Rectal smooth muscle tissue (tissue), 1 donor: ENCODE measurements around the gene ZFYVE27.

ENCODE experiments used
- H3K27ac ChIP-seq: one replicate; pipeline ENCODE4 v1.7.0; 2013; ENCODE audit warnings: low read depth, low read length, inconsistent platforms
- H3K27me3 ChIP-seq: one replicate; pipeline ENCODE4 v1.7.0; 2013; ENCODE audit warnings: low read length; ENCODE audit not compliant: control insufficient read depth, insufficient read depth
- H3K36me3 ChIP-seq: one replicate; pipeline ENCODE4 v1.7.0; 2013; ENCODE audit warnings: low read length; ENCODE audit not compliant: control insufficient read depth, insufficient read depth
- H3K4me1 ChIP-seq: one replicate; pipeline ENCODE4 v1.7.0; 2013; ENCODE audit warnings: low read length; ENCODE audit not compliant: control insufficient read depth, insufficient read depth
- H3K4me3 ChIP-seq: one replicate; pipeline ENCODE4 v1.7.0; 2013; ENCODE audit warnings: low read length
- H3K9ac ChIP-seq: one replicate; pipeline ENCODE4 v1.7.0; 2013; ENCODE audit warnings: low read length

ZFYVE27 gene

GRCh38 chr10:97801422-97801821 lies 64.5 kb downstream of the ZFYVE27 start:
- Histone ChIP-seq H3K4me3 (no peak overlapping the region), H3K36me3 (no peaks in the 10 kb centered on the region), H3K27me3 (no peaks in the 10 kb centered on the region), H3K9ac (no peak overlapping the region), H3K27ac (no peak overlapping the region), H3K4me1 (no peaks in the 10 kb centered on the region)

DNA sequence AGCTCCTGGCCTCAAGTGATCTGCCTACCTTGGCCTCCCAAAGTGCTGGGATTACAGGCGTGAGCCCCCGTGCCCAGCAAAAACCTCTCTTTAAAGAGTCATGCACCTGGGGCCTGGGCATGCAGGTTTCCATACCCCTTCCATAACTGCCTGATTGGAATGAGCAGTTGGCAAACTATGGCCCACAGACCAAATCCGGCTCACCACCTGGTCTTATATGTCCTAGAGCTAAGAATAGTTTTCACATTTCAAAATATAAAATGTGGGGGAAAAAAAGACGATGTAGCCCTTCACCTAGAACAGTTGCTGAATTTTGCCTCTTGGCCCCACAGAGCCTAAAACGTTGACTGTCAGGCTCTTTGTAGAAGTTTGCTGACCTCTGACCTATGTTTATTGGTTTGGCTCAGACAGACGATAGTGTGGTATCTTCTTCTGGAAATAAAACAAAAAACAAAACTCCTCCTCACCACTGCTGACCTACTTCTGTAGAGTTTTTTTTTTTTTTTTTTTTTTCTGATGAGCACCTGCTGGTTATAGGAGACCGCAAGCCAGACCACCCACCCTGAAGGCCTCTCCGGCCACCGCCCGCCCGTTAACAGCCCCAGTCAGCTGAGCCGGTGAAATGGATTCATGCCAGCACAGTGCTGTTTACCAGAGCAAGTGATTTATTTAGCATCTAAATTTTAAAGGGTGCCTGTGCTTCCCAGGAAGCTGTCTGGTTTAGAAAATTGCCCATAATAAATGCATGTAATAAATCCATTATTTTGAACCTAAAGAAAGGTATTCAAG lies 68.4 kb downstream of the ZFYVE27 start:
- Histone ChIP-seq H3K27me3 (no peaks in the 10 kb centered on the region), H3K4me1 (no peaks in the 10 kb centered on the region), H3K36me3 (no peaks in the 10 kb centered on the region), H3K4me3 (no peak overlapping the region), H3K9ac (no peak overlapping the region), H3K27ac (no peak overlapping the region)

DNA sequence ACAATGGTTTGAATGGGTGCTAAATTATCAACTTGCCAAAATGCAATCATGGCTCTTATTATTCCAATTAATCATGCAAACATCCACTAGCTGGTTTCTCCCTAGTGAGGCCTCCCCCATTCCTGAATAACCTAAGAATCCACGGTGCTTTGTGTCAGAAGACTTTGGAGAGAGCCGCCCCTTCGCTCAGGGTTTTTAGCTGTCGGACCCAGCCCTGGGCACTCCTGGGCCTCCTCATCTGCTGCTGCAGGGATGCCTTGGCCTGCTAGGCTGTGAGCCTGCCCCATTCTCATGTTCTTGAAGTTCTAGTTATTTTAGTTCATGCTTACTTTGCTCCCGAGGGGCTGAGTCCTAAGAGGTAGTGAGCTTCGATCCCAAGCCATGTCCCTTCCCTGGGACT lies 69.0 kb downstream of the ZFYVE27 start:
- H3K4me3 ChIP-seq = no peak overlapping the region
- no peaks in the 10 kb centered on the region for H3K36me3 ChIP-seq
- no peaks in the 10 kb centered on the region for H3K4me1 ChIP-seq
- H3K9ac ChIP-seq = no peak overlapping the region
- H3K27me3 ChIP-seq = no peaks in the 10 kb centered on the region
- no peak overlapping the region for H3K27ac ChIP-seq

DNA sequence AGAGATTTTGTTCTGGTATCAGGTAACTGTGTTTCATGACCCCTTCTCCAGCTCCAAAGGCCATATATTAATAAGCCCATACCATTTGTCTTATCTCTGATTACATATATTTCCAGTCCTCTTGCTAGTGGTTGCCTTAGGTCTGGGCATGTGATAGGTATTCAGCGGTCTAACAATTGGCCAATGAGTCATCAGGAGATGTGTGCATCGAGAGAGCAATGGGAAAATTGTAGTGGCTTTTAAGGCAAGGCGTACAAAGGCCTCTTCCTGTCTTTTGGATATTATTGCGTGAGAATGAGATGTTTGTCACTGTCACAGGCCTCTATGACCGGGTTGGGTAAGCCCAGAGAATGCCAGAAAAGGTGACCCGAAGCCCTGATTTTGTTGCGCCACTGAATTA lies 73.5 kb downstream of the ZFYVE27 start:
- Histone ChIP-seq H3K27me3 (no peaks in the 10 kb centered on the region), H3K4me3 (no peak overlapping the region), H3K27ac (no peak overlapping the region), H3K4me1 (no peaks in the 10 kb centered on the region), H3K36me3 (no peaks in the 10 kb centered on the region), H3K9ac (no peak overlapping the region)
